GM18867 (cell line): ENCODE results near the gene SLC6A9.

ENCODE experiments used
- ATAC-seq: cut with Tn5 transposase; IDR thresholded peaks from one replicate; pipeline ENCODE4 v1.9.1; 2021; ENCODE audit warnings: mild to moderate bottlenecking, moderate library complexity; ENCODE audit not compliant: unreplicated experiment

The SLC6A9 gene

GRCh38 chr1:44029911-44030604 is 1.2 kb downstream of the SLC6A9 start:
- peak; percentile 84 for ATAC-seq

GRCh38 chr1:44029260-44029910 is 1.9 kb downstream of the SLC6A9 start:
- peak; percentile 11 for ATAC-seq

- no peak for ATAC-seq
These were observed 3.9 kb downstream of the SLC6A9 start for GRCh38 chr1:44027320-44027719.

GRCh38 chr1:44025816-44026215 is 5.4 kb downstream of the SLC6A9 start:
- no peak for ATAC-seq

- no peak for ATAC-seq
These were observed 6.2 kb downstream of the SLC6A9 start for GRCh38 chr1:44024903-44025525.

GRCh38 chr1:44024031-44024902 is 7.0 kb downstream of the SLC6A9 start:
- no peak for ATAC-seq

- no peak for ATAC-seq
These were observed 9.5 kb downstream of the SLC6A9 start for GRCh38 chr1:44021581-44022321.

GRCh38 chr1:44021156-44021555 is 10.1 kb downstream of the SLC6A9 start:
- ATAC-seq: no peak

- no peak for ATAC-seq
These were observed 10.8 kb downstream of the SLC6A9 start for GRCh38 chr1:44020464-44020863.

- no peak for ATAC-seq
These were observed 11.8 kb downstream of the SLC6A9 start for GRCh38 chr1:44019466-44019948.

GRCh38 chr1:44016890-44017400 is 14.3 kb downstream of the SLC6A9 start:
- no peak for ATAC-seq

- ATAC-seq: no peak
These were observed 15.0 kb downstream of the SLC6A9 start for GRCh38 chr1:44016041-44016889.

GRCh38 chr1:44015206-44015605 is 16.1 kb downstream of the SLC6A9 start:
- no peak for ATAC-seq

GRCh38 chr1:44014365-44015104 is 16.7 kb downstream of the SLC6A9 start:
- ATAC-seq: no peak

- no peak for ATAC-seq
These were observed 17.3 kb downstream of the SLC6A9 start for GRCh38 chr1:44013949-44014348.

GRCh38 chr1:44012941-44013609 is 18.2 kb downstream of the SLC6A9 start:
- ATAC-seq: no peak

GRCh38 chr1:44012404-44012803 is 18.9 kb downstream of the SLC6A9 start:
- ATAC-seq: no peak

- no peak for ATAC-seq
These were observed 20.3 kb downstream of the SLC6A9 start for GRCh38 chr1:44010935-44011471.
